ENCODE measurements around the gene PIH1D1.

- no peak for TF ChIP-seq CTCF (IDR thresholded peaks at IDR 0.05; ENCODE audit: low read depth, low read length)
- TF ChIP-seq POLR2A (IDR thresholded peaks at IDR 0.05; ENCODE audit: extremely low read depth, insufficient read length) = no peak
These were observed 42.1 kb downstream of the PIH1D1 start for GRCh38 chr19:49409441-49410029.
